Immature natural killer cell (primary cell): Measurements from ENCODE around the gene CHIC2. TPM values are rescaled to one million over a fixed set of nuclear protein-coding genes. Genes with fewer than 3 reads are reported as not detected.

Experiments
- DNase-seq, 3 donors: peaks; one replicate each; pipeline ENCODE4 v3.0.0; 2022; ENCODE audit warnings: mixed read lengths in 1 of 3
- H3K27ac Mint-ChIP-seq, 6 donors: one replicate each; pipeline ENCODE4 v1.8.0; 2020; ENCODE audit warnings: mixed read lengths in 6 of 6, mild to moderate bottlenecking in 5 of 6, inconsistent platforms in 4 of 6, moderate library complexity in 3 of 6
- H3K27me3 Mint-ChIP-seq, 3 donors: one replicate each; pipeline ENCODE4 v1.8.0; 2020 to 2021; ENCODE audit warnings: low read depth in 3 of 3, mild to moderate bottlenecking in 3 of 3, mixed read lengths in 3 of 3, moderate library complexity in 3 of 3, inconsistent platforms in 1 of 3
- H3K36me3 Mint-ChIP-seq, 3 donors: one replicate each; pipeline ENCODE4 v1.8.0; 2020; ENCODE audit warnings: mixed read lengths in 3 of 3, inconsistent platforms in 2 of 3, mild to moderate bottlenecking in 2 of 3
- H3K4me1 Mint-ChIP-seq, 2 donors: one replicate each; pipeline ENCODE4 v1.8.0; 2020; ENCODE audit warnings: inconsistent platforms in 2 of 2, mild to moderate bottlenecking in 2 of 2, mixed read lengths in 2 of 2, moderate library complexity in 1 of 2
- H3K4me3 Mint-ChIP-seq, 5 donors: one replicate each; pipeline ENCODE4 v1.8.0; 2020; ENCODE audit warnings: mild to moderate bottlenecking in 5 of 5, mixed read lengths in 5 of 5, inconsistent platforms in 3 of 5, moderate library complexity in 3 of 5
- H3K9me3 Mint-ChIP-seq, 6 donors: one replicate each; pipeline ENCODE4 v1.8.0; 2020; ENCODE audit warnings: mild to moderate bottlenecking in 6 of 6, mixed read lengths in 6 of 6, inconsistent platforms in 4 of 6, moderate library complexity in 3 of 6
- polyA plus RNA-seq, 3 donors: library from polyadenylated mRNA; unstranded; fragments of 300-500 nt; fragmentation: Illumina TruSeq; gene quantifications; one replicate each; pipeline ENCODE4 v1.2.3, GENCODE V29; 2021

CHIC2 gene
- polyA plus RNA-seq, 3 donors from 2014 or later = 77.8 to 97.0 (median 88.5) TPM

DNA sequence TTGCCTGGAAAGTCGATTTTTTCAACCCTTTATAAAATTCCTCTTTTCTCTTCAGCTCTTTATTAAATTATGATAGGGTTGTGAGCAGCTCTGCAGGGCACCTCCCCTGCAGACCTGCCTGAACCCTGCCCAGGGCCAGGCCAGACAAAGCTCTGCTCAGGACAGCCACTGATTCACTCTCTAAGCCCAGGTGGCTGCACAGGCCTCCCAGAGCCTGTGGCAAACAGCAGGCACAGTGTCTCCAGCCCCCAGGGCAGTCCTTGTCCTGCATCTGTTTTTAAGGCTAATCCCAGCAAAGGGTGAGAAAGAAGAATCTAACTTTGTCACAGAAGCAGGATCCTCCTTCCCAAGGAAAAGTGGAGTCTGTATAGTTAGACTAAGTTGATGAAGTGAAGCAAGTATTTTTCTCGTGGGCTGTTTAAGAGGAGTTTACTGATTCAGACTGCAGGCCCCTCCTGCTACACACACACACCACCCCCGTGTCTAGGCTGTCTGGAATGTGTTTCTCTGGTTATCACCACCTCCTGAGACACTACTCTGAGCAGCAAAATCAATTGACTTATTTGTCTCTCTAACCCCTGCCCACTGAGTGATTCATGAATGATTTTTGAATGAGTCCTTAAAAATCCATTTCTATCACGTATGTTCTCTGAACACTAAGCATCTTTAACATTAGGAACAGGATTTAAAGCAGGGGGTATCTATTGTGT lies 101.7 kb downstream of the CHIC2 start:
- Mint-ChIP-seq H3K27me3 (peaks cover 0 to 4% (median 0%) of the 10 kb centered on the region in 3 donors), H3K27ac (no peak overlapping the region), H3K4me1 (no peaks in the 10 kb centered on the region), H3K4me3 (no peak overlapping the region), H3K36me3 (peaks cover 0 to 10% (median 0%) of the 10 kb centered on the region in 3 donors), H3K9me3 (peaks cover 0 to 3% (median 0%) of the 10 kb centered on the region in 6 donors)
- DNase-seq = no peak

DNA sequence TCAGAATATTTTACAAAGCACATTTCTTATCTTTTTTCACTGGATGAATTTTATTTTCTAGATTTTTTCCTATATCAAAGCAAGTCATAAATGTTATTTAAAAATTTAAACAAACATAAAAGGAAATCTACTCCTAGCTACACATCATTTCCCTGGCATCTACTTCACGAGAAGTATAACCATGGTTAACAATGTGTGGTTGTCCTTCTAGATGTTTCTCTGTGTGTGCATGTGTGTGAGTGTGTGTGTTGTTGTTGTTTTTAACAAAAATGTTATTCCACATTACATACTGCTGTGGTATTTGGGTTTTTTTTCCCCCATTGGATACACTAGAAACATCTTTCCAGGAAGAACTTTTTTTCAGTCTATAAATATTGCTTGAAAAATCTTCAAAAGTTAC lies 103.1 kb downstream of the CHIC2 start:
- peaks cover 0 to 3% (median 0%) of the 10 kb centered on the region in 3 donors for H3K27me3 Mint-ChIP-seq
- peaks cover 0 to 3% (median 0%) of the 10 kb centered on the region in 6 donors for H3K9me3 Mint-ChIP-seq
- H3K36me3 Mint-ChIP-seq = peaks cover 0 to 10% (median 0%) of the 10 kb centered on the region in 3 donors
- H3K4me1 Mint-ChIP-seq = no peaks in the 10 kb centered on the region
- H3K27ac Mint-ChIP-seq = no peak overlapping the region
- no peak overlapping the region for H3K4me3 Mint-ChIP-seq
- DNase-seq = no peak

DNA sequence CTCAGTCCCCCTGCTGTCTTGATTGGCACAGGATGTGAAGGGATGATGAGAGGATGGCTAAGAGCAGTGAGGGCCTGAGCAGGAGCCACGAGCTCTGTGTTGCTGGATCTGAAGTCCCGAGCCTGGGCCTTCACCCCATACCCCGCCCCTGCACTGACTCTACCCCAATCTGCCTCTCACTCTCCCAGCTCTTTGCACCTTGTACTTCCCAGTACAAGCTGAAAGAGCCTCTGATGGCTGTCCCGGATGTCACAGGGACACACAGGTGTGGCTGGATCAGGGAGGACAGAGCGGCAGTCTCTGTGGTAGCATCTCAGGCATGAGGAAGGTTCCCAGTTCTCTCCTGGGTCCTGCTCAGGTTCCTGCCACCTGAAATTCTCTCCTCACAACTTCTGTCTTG lies 103.6 kb downstream of the CHIC2 start:
- H3K27ac Mint-ChIP-seq = no peak overlapping the region
- no peak for DNase-seq
- H3K4me3 Mint-ChIP-seq = no peak overlapping the region
- peaks cover 0 to 3% (median 0%) of the 10 kb centered on the region in 3 donors for H3K27me3 Mint-ChIP-seq
- H3K36me3 Mint-ChIP-seq = peaks cover 0 to 5% (median 0%) of the 10 kb centered on the region in 3 donors
- no peaks in the 10 kb centered on the region for H3K4me1 Mint-ChIP-seq
- no peaks in the 10 kb centered on the region for H3K9me3 Mint-ChIP-seq

Other genes starting within 250 kb of the CHIC2 start
- not detected for gene GSX2, start 35.6 kb upstream of the CHIC2 start, polyA plus RNA-seq
- not detected for gene PDGFRA, start 164.7 kb upstream of the CHIC2 start, polyA plus RNA-seq